ENCODE measurements around the gene TFF3. TPM values are rescaled to one million over a fixed set of nuclear protein-coding genes. Genes with fewer than 3 reads are reported as not detected.

The TFF3 gene
- polyA plus RNA-seq, 1 donor from 2014 or later = not detected

DNA sequence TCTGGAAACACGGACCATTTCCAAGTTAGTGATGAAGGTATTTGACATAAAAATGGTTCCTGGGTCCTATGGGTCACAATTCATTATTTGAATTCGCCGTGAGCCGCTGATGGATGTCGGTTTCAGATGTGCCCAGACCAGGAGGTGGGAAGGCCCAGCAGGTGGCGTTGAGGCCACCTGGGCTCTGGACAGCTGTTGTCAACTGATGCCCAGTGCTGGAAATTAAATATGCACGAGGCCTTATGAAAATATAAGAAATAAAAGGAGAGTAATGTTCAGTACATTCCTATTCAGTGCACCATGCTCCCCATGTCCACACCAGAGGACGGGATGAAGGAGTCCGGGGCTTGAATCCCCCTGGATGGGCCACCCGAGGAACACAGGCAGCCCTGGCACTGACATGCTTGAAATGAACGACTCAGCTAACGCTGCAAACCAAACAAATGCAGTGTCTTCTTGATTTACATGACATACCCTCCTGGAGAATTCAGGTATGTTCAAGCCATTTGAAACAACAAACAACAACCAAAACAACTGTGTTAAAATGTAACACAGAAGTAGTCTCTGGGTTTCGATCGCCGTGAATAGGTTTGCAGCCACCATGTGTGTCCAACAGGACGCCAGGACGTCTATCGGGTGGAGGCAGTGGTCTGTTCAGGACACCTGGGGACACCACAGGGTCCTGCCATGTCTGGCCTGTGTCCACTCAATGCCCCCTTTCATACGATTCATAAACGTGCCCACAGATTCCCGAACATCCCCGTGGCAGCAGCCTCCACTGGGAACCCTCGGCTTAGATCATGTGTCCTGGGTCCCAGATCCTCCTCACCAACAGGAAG, 6.1 kb downstream of the TFF3 start:
- Histone ChIP-seq H3K9me2 (ENCODE audit: insufficient read depth, low read length) (no peaks in the 10 kb centered on the region), H3K27me3 (ENCODE audit: insufficient read depth, low read depth, low read length) (no peaks in the 10 kb centered on the region), H3K9ac (ENCODE audit: low read length) (peak overlapping the region; percentile 23), H4K20me1 (ENCODE audit: insufficient read depth) (no peaks in the 10 kb centered on the region), H3K27ac (ENCODE audit: low read length) (no peak overlapping the region), H3K36me3 (ENCODE audit: insufficient read depth, low read length) (no peaks in the 10 kb centered on the region), H3K4me2 (ENCODE audit: low read length) (no peak overlapping the region), H2AFZ (ENCODE audit: low read depth, low read length) (no peak overlapping the region), H3K79me2 (replicated peaks; ENCODE audit: insufficient read depth, low read length) (no peaks in the 10 kb centered on the region), H3F3A (ENCODE audit: insufficient read depth, low read length, poor library complexity, severe bottlenecking) (no peaks in the 10 kb centered on the region), H3K9me3 (ENCODE audit: low read length) (no peaks in the 10 kb centered on the region), H3K4me3 (ENCODE audit: low read length) (peak overlapping the region; percentile 49)
- TF ChIP-seq, protein P1, sequence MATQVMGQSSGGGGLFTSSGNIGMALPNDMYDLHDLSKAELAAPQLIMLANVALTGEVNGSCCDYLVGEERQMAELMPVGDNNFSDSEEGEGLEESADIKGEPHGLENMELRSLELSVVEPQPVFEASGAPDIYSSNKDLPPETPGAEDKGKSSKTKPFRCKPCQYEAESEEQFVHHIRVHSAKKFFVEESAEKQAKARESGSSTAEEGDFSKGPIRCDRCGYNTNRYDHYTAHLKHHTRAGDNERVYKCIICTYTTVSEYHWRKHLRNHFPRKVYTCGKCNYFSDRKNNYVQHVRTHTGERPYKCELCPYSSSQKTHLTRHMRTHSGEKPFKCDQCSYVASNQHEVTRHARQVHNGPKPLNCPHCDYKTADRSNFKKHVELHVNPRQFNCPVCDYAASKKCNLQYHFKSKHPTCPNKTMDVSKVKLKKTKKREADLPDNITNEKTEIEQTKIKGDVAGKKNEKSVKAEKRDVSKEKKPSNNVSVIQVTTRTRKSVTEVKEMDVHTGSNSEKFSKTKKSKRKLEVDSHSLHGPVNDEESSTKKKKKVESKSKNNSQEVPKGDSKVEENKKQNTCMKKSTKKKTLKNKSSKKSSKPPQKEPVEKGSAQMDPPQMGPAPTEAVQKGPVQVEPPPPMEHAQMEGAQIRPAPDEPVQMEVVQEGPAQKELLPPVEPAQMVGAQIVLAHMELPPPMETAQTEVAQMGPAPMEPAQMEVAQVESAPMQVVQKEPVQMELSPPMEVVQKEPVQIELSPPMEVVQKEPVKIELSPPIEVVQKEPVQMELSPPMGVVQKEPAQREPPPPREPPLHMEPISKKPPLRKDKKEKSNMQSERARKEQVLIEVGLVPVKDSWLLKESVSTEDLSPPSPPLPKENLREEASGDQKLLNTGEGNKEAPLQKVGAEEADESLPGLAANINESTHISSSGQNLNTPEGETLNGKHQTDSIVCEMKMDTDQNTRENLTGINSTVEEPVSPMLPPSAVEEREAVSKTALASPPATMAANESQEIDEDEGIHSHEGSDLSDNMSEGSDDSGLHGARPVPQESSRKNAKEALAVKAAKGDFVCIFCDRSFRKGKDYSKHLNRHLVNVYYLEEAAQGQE (IDR thresholded peaks at IDR 0.05; ENCODE audit: borderline replicate concordance) = no peak
- no peak for TF ChIP-seq MXI1 (conservative IDR thresholded peaks at IDR 0.05; ENCODE audit: poor library complexity, severe bottlenecking)
- no peak for TF ChIP-seq EP300 (conservative IDR thresholded peaks at IDR 0.05; ENCODE audit: poor library complexity, severe bottlenecking)
- TF ChIP-seq RAD21 (conservative IDR thresholded peaks at IDR 0.05) = no peak
- TF ChIP-seq, protein P2, sequence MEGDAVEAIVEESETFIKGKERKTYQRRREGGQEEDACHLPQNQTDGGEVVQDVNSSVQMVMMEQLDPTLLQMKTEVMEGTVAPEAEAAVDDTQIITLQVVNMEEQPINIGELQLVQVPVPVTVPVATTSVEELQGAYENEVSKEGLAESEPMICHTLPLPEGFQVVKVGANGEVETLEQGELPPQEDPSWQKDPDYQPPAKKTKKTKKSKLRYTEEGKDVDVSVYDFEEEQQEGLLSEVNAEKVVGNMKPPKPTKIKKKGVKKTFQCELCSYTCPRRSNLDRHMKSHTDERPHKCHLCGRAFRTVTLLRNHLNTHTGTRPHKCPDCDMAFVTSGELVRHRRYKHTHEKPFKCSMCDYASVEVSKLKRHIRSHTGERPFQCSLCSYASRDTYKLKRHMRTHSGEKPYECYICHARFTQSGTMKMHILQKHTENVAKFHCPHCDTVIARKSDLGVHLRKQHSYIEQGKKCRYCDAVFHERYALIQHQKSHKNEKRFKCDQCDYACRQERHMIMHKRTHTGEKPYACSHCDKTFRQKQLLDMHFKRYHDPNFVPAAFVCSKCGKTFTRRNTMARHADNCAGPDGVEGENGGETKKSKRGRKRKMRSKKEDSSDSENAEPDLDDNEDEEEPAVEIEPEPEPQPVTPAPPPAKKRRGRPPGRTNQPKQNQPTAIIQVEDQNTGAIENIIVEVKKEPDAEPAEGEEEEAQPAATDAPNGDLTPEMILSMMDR (IDR thresholded peaks at IDR 0.05; ENCODE audit: poor library complexity, severe bottlenecking) = no peak
- no peak for TF ChIP-seq SMC3 (conservative IDR thresholded peaks at IDR 0.05; ENCODE audit: poor library complexity)
- no peak for TF ChIP-seq POLR2AphosphoS5 (IDR thresholded peaks at IDR 0.05)
- no peak for TF ChIP-seq EZH2 (IDR thresholded peaks at IDR 0.05; ENCODE audit: borderline replicate concordance, insufficient read depth, low read length, poor library complexity, severe bottlenecking)

DNA sequence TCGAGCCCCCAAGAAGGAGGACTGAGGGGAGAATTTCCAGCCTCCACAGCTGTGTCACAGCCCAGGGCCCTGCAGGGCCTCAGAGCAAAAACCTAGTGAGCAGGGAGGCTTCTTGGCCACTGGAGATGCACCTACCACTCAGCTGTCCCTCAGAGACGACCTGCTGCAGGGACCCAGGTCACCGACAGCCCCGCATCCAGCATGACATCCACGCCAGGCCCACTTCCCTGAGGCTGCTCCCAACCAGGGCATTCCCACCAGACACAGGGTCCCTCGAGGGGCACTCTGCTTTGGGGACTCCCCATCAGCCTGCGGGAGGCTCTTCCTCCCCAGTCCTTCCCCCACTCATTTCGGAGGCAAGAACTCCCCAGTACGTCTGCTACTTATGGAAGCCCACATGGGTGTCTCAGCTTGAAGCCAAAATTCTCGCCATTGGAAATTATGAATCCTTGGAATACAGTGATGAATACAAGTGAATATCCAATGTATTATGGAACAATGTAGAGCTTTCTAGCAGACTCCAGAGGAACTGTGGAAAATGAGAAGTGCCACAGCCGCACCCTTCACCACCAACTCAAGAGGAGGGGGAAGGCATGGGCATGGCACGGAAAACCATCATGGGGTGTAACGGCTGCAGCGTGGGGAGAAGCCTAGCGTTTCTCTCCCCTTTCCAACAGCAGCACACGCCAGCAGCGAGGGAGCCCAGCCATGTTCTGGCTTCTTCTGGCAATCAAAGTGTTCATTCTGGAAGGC, 6.9 kb downstream of the TFF3 start:
- TF ChIP-seq EP300 (conservative IDR thresholded peaks at IDR 0.05; ENCODE audit: poor library complexity, severe bottlenecking) (no peak), RAD21 (conservative IDR thresholded peaks at IDR 0.05) (no peak), EZH2 (IDR thresholded peaks at IDR 0.05; ENCODE audit: borderline replicate concordance, insufficient read depth, low read length, poor library complexity, severe bottlenecking) (no peak), POLR2AphosphoS5 (IDR thresholded peaks at IDR 0.05) (no peak), SMC3 (conservative IDR thresholded peaks at IDR 0.05; ENCODE audit: poor library complexity) (no peak), MXI1 (conservative IDR thresholded peaks at IDR 0.05; ENCODE audit: poor library complexity, severe bottlenecking) (no peak), TAF1 (IDR thresholded peaks at IDR 0.05; ENCODE audit: low read depth) (no peak)
- TF ChIP-seq, protein P1 (IDR thresholded peaks at IDR 0.05; ENCODE audit: borderline replicate concordance) = no peak
- TF ChIP-seq, protein P2 (IDR thresholded peaks at IDR 0.05; ENCODE audit: poor library complexity, severe bottlenecking) = no peak
- Histone ChIP-seq H3K27me3 (ENCODE audit: insufficient read depth, low read depth, low read length) (no peaks in the 10 kb centered on the region), H3K9ac (ENCODE audit: low read length) (no peak overlapping the region), H3K9me3 (ENCODE audit: low read length) (no peaks in the 10 kb centered on the region), H2AFZ (ENCODE audit: low read depth, low read length) (no peak overlapping the region), H3K27ac (ENCODE audit: low read length) (no peak overlapping the region), H3K4me3 (ENCODE audit: low read length) (no peak overlapping the region), H3K36me3 (ENCODE audit: insufficient read depth, low read length) (no peaks in the 10 kb centered on the region), H3F3A (ENCODE audit: insufficient read depth, low read length, poor library complexity, severe bottlenecking) (no peaks in the 10 kb centered on the region), H3K79me2 (replicated peaks; ENCODE audit: insufficient read depth, low read length) (no peaks in the 10 kb centered on the region), H3K9me2 (ENCODE audit: insufficient read depth, low read length) (no peaks in the 10 kb centered on the region), H3K4me2 (ENCODE audit: low read length) (no peak overlapping the region), H4K20me1 (ENCODE audit: insufficient read depth) (no peaks in the 10 kb centered on the region)

All from neural cell (in vitro differentiated cells).